Body of pancreas (tissue), 4 donors: ENCODE measurements around the gene ANKRD39. TPM values are rescaled to one million over a fixed set of nuclear protein-coding genes. Genes with fewer than 3 reads are reported as not detected.
"Not testable (repeated sequence)": the region's sequence is repeated elsewhere in the genome, so short reads cannot be mapped to it uniquely, and the experiment has no call there.

Experiments used
- ATAC-seq: fragments of 150-250 bp; one replicate; pipeline ENCODE4 v1.9.1; 2016
- DNase-seq, 4 donors: peaks; one replicate each; pipeline ENCODE4 v3.0.0-alpha.2; 2019
- H3K27ac ChIP-seq, 4 donors: fragments of 200-600 bp; sonication (generic); 1 replicate in 3 of 4; 2 replicates in 1 of 4; pipeline versions ENCODE4 v1.5.1 to v1.6.1; 2016 to 2019; ENCODE audit warnings: mild to moderate bottlenecking in 1 of 4, mixed read lengths in 1 of 4, moderate library complexity in 1 of 4
- H3K27me3 ChIP-seq, 2 donors: fragments of 200-600 bp; sonication (generic); one replicate each; pipeline ENCODE4 v1.6.0; 2016; ENCODE audit warnings: mild to moderate bottlenecking in 1 of 2
- H3K36me3 ChIP-seq, 2 donors: fragments of 200-600 bp; sonication (generic); replicated peaks in 1 of 2; 2 replicates each; pipeline ENCODE4 v1.5.1; 2016; ENCODE audit warnings: low read depth in 2 of 2; ENCODE audit not compliant: insufficient read depth in 1 of 2
- H3K4me1 ChIP-seq: fragments of 200-600 bp; sonication (generic); one replicate; pipeline ENCODE4 v1.6.0; 2016
- H3K4me3 ChIP-seq, 2 donors: fragments of 200-600 bp; sonication (generic); 1 replicate in 1 of 2; 2 replicates in 1 of 2; pipeline ENCODE4 v1.5.1; 2016 to 2019
- H3K9me3 ChIP-seq, 3 donors: fragments of 200-600 bp; sonication (generic); 1 replicate in 2 of 3; 2 replicates in 1 of 3; pipeline ENCODE4 v1.5.1; 2016
- CTCF ChIP-seq, 7 experiments: fragments of 450-650 bp in 4 of 7; fragments of 200-600 bp in 3 of 7; sonication (generic) in 3 of 7; IDR thresholded peaks; one replicate each; pipeline ENCODE4 v1.5.1; 2016 to 2019; ENCODE audit warnings: antibody characterized with exemption in 7 of 7
- POLR2A ChIP-seq, 3 donors: fragments of 450-650 bp; IDR thresholded peaks; one replicate each; pipeline ENCODE4 v1.6.1; 2016; ENCODE audit warnings: antibody characterized with exemption in 3 of 3, mild to moderate bottlenecking in 2 of 3
- WGBS, 2 donors: methylation state at CpG; one replicate each; pipeline ENCODE4 v1.1.5; 2017; 5-methylcytosine and 5-hydroxymethylcytosine counted together
- intact Hi-C: fragments of 100-400 bp; cut with DNase I; formaldehyde crosslinking; loops from one replicate; pipeline ENCODE4 v1.15.1; 2023
- total RNA-seq, 2 donors: library from RNA; depleted of rRNA; stranded (reverse); fragments of >200 nt; gene quantifications; one replicate each; pipeline ENCODE4 v1.1.0, GENCODE V29; 2016

ANKRD39 gene
- total RNA-seq, 2 donors from 2014 or later: 2.3 to 14.3 TPM

- peaks cover 3 to 12% of the 10 kb centered on the region in 2 donors for H3K36me3 ChIP-seq
- ATAC-seq: no peak
- H3K27me3 ChIP-seq: no peaks in the 10 kb centered on the region
- no peak overlapping the region for H3K4me3 ChIP-seq
- no peak for TF ChIP-seq CTCF (IDR thresholded peaks at IDR 0.05)
- no peak for TF ChIP-seq POLR2A (IDR thresholded peaks at IDR 0.05)
- H3K27ac ChIP-seq: peak overlapping the region in 1 of 4 donors; percentile 50
- 77% methylated on average over 14 of the region's 14 CpGs; no CpG with 5 or more reads in 1 of the 2 donors for WGBS, 2 donors
- no peaks in the 10 kb centered on the region for H3K9me3 ChIP-seq
- no peak for DNase-seq
- H3K4me1 ChIP-seq: peaks cover 35% of the 10 kb centered on the region
- intact Hi-C loops: no loop called here
Observed at GRCh38 chr2:96866149-96866548, 8.3 kb upstream of the ANKRD39 start.

GRCh38 chr2:96865654-96866053 lies 7.8 kb upstream of the ANKRD39 start:
- H3K27ac ChIP-seq: no peak overlapping the region
- intact Hi-C loops: no loop called here

GRCh38 chr2:96864343-96865091 lies 6.7 kb upstream of the ANKRD39 start:
- Histone ChIP-seq H3K4me1 (peaks cover 25% of the 10 kb centered on the region), H3K36me3 (peaks cover 3 to 12% of the 10 kb centered on the region in 2 donors), H3K27ac (no peak overlapping the region), H3K9me3 (no peaks in the 10 kb centered on the region), H3K27me3 (no peaks in the 10 kb centered on the region), H3K4me3 (no peak overlapping the region)
- DNase-seq: peak in 2 of 4 donors; percentile 54 to 60
- intact Hi-C loops: loop anchor here (5.0 kb wide), 1 partner anchor 83 kb away; no protein-coding TSS in a partner anchor
- no peak for TF ChIP-seq CTCF (IDR thresholded peaks at IDR 0.05)
- ATAC-seq: no peak
- WGBS, 2 donors: 86% methylated on average over 25 of the region's 25 CpGs; no CpG with 5 or more reads in 1 of the 2 donors

More at GRCh38 chr2:96865654-96866053, 7.8 kb upstream of the ANKRD39 start:
- DNase-seq (no peak), ATAC-seq (no peak)
- H3K4me3 ChIP-seq: no peak overlapping the region
- H3K27me3 ChIP-seq: no peaks in the 10 kb centered on the region
- WGBS, 2 donors: 83 to 87% methylated on average over 14 to 16 of the region's 16 CpGs
- no peaks in the 10 kb centered on the region for H3K9me3 ChIP-seq
- TF ChIP-seq CTCF (IDR thresholded peaks at IDR 0.05) (no peak), POLR2A (IDR thresholded peaks at IDR 0.05) (no peak)
- H3K36me3 ChIP-seq: peaks cover 3 to 12% of the 10 kb centered on the region in 2 donors
- H3K4me1 ChIP-seq: peaks cover 32% of the 10 kb centered on the region

GRCh38 chr2:96863575-96864342 lies 5.9 kb upstream of the ANKRD39 start:
- TF ChIP-seq CTCF (IDR thresholded peaks at IDR 0.05) (no peak), POLR2A (IDR thresholded peaks at IDR 0.05) (no peak)
- Histone ChIP-seq H3K27ac (no peak overlapping the region), H3K9me3 (no peaks in the 10 kb centered on the region), H3K27me3 (no peaks in the 10 kb centered on the region), H3K4me1 (peaks cover 33% of the 10 kb centered on the region), H3K36me3 (peaks cover 3 to 12% of the 10 kb centered on the region in 2 donors), H3K4me3 (no peak overlapping the region)
- ATAC-seq: no peak
- no peak for DNase-seq
- 92% methylated on average over 19 of the region's 19 CpGs; no CpG with 5 or more reads in 1 of the 2 donors for WGBS, 2 donors
- intact Hi-C loops: loop anchor here (5.0 kb wide), 1 partner anchor 84 kb away; no protein-coding TSS in a partner anchor

- not testable (repeated sequence) for ATAC-seq, H3K27me3 ChIP-seq, DNase-seq, H3K4me3 ChIP-seq, H3K9me3 ChIP-seq, H3K27ac ChIP-seq
- 80 to 94% methylated on average over 4 of the region's 4 CpGs for WGBS, 2 donors
- intact Hi-C loops: loop anchor here (5.0 kb wide), 1 partner anchor 84 kb away; no protein-coding TSS in a partner anchor
- H3K36me3 ChIP-seq: peaks cover 3 to 12% of the 10 kb centered on the region in 2 donors
- peaks cover 35% of the 10 kb centered on the region for H3K4me1 ChIP-seq
Observed at GRCh38 chr2:96863056-96863455, 5.2 kb upstream of the ANKRD39 start.
